PC-9 (cell line): Measurements from ENCODE around the gene DRICH1.

Experiments used
- EZH2 ChIP-seq: fragments of 200-600 bp; sonication (generic); IDR thresholded peaks from 2 replicates; pipeline ENCODE4 v1.8.0; 2017; ENCODE audit warnings: antibody characterized with exemption, low read depth
- TF ChIP-seq, protein P1 (sequence below): fragments of 200-600 bp; sonication (generic); conservative IDR thresholded peaks from 2 replicates; pipeline ENCODE4 v1.6.1; 2017; ENCODE audit warnings: mixed run types, antibody characterized with exemption, mild to moderate bottlenecking, moderate library complexity

DNA sequence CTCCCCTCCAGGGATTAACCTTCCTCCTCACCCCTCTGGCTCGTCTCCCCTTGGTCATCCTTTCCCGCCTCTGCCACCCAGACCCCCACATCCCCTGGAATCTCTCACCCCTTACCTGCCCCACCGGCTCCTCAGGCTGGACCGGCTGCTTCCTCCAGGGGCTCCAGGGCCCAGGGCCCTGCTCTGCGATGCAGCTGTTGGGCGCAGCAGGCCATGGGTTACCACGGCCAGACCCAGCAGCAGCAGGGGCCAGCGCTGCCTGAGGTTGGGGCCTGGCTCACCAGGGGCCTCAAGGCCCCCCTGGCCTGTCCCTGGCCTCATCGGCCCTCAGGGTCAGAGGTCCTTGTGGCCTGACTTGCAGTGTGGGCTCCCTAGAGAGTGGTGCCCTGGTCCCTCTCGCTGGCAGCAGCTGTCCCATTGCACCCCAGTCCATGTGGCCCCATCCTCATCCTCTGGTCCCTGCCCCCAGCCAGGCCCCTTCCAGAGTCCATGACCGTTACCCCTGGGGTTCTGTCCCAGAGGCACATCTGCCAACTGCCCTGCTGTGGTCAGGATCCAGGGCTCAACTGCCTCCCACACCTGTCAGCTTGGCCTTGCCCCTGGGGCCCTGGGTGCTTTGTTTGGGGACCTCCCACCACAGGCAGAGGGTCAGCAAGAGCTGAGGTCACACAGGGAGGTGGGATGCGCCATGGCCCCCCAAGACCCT is 52.1 kb downstream of the DRICH1 start, which contains the start of gene IGLL1:
- TF ChIP-seq, protein P1, sequence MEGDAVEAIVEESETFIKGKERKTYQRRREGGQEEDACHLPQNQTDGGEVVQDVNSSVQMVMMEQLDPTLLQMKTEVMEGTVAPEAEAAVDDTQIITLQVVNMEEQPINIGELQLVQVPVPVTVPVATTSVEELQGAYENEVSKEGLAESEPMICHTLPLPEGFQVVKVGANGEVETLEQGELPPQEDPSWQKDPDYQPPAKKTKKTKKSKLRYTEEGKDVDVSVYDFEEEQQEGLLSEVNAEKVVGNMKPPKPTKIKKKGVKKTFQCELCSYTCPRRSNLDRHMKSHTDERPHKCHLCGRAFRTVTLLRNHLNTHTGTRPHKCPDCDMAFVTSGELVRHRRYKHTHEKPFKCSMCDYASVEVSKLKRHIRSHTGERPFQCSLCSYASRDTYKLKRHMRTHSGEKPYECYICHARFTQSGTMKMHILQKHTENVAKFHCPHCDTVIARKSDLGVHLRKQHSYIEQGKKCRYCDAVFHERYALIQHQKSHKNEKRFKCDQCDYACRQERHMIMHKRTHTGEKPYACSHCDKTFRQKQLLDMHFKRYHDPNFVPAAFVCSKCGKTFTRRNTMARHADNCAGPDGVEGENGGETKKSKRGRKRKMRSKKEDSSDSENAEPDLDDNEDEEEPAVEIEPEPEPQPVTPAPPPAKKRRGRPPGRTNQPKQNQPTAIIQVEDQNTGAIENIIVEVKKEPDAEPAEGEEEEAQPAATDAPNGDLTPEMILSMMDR = no peak
- no peak for TF ChIP-seq EZH2
